Colonic mucosa (tissue), 4 donors: ENCODE results near the gene EID1. TPM values are rescaled to one million over a fixed set of nuclear protein-coding genes. Genes with fewer than 3 reads are reported as not detected.

ENCODE experiments used
- DNase-seq: peaks from one replicate; pipeline ENCODE4 v3.0.0-alpha.2; 2020
- H3K27ac ChIP-seq: fragments of 200-600 bp; one replicate; pipeline ENCODE4 v1.8.0; 2021
- H3K27me3 ChIP-seq: fragments of 200-600 bp; one replicate; pipeline ENCODE4 v1.8.0; 2021
- H3K36me3 ChIP-seq: fragments of 200-600 bp; one replicate; pipeline ENCODE4 v1.8.0; 2021
- H3K4me1 ChIP-seq: fragments of 200-600 bp; one replicate; pipeline ENCODE4 v1.8.0; 2021; ENCODE audit warnings: mild to moderate bottlenecking
- H3K4me3 ChIP-seq: fragments of 200-600 bp; one replicate; pipeline ENCODE4 v1.8.0; 2021
- H3K9ac ChIP-seq, 2 donors: one replicate each; pipeline ENCODE4 v1.7.0; 2013; ENCODE audit warnings: control low read depth in 2 of 2, low read depth in 2 of 2, low read length in 2 of 2
- H3K9me3 ChIP-seq: fragments of 200-600 bp; one replicate; pipeline ENCODE4 v1.8.0; 2021
- intact Hi-C: fragments of 100-400 bp; cut with DNase I; formaldehyde crosslinking; loops from one replicate; pipeline ENCODE4 v1.14.1; 2022
- total RNA-seq, 2 donors: library from RNA; stranded (reverse); fragmentation: NEBNext Ultra II Directional in 1 of 2; extraction: Animal tissue kit (Norgen Biotek cat#: 25700) in 1 of 2; gene quantifications; one replicate each; pipeline ENCODE4 v1.2.1, GENCODE V29; 2021
- TF ChIP-seq, protein P1 (sequence below): fragments of 200-600 bp; IDR thresholded peaks from one replicate; pipeline ENCODE4 v1.8.0; 2022; ENCODE audit warnings: antibody characterized with exemption, mild to moderate bottlenecking
- donor health status: healthy.
- donor health status: DM: no; HTN: no; CAD: no.
- donor health status: DM: no; HTN: no; CAD: no.

The EID1 gene
- total RNA-seq, 2 donors from 2014 or later, result 54.2 to 66.0 TPM

DNA sequence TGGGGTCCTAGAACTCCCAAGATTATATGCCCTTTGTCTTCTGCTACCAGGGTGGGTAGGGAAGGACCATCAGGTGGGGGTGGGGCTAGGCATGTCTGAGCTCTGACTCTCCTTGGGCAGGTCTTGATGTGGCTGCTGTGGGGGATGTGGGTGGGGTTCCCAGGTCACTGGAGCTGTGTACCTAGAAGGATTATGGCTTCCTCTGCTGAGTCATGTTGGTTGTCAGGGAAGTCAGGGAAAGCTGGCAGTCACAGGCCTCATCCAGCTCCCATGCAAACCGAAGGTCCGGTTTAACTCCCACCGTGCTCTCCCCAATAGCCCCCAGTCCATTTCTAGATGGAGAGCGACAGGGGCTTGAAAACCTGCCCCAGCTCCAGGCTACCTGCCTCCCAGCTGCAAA lies 35.2 kb downstream of the EID1 start:
- no peak for DNase-seq
- Histone ChIP-seq H3K27me3 (no peaks in the 10 kb centered on the region), H3K36me3 (no peaks in the 10 kb centered on the region), H3K9ac (no peak overlapping the region), H3K9me3 (no peaks in the 10 kb centered on the region), H3K4me3 (no peak overlapping the region), H3K4me1 (no peaks in the 10 kb centered on the region), H3K27ac (no peak overlapping the region)
- intact Hi-C loops, result no loop called here
- TF ChIP-seq, protein P1, sequence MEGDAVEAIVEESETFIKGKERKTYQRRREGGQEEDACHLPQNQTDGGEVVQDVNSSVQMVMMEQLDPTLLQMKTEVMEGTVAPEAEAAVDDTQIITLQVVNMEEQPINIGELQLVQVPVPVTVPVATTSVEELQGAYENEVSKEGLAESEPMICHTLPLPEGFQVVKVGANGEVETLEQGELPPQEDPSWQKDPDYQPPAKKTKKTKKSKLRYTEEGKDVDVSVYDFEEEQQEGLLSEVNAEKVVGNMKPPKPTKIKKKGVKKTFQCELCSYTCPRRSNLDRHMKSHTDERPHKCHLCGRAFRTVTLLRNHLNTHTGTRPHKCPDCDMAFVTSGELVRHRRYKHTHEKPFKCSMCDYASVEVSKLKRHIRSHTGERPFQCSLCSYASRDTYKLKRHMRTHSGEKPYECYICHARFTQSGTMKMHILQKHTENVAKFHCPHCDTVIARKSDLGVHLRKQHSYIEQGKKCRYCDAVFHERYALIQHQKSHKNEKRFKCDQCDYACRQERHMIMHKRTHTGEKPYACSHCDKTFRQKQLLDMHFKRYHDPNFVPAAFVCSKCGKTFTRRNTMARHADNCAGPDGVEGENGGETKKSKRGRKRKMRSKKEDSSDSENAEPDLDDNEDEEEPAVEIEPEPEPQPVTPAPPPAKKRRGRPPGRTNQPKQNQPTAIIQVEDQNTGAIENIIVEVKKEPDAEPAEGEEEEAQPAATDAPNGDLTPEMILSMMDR, result no peak

DNA sequence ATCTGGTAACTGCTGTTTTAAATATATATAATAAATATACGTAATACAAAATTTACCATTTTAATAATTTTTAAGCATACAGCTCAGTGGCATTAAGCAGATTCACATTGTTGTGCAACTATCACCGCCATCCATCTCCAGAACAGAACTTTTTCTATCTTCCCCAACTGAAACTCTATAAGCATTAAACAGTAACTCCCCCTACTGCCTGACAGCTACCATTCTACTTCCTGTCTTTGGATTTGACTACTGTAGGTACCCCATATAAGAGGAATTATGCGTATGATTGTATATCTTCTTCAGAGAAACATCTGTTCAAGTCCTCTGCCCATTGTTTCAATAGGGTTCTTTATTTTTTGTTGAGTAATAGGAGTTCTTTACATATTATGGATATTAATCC lies 36.8 kb downstream of the EID1 start:
- DNase-seq, result no peak
- TF ChIP-seq, protein P1, result no peak
- intact Hi-C loops, result no loop called here
- no peaks in the 10 kb centered on the region for H3K4me1 ChIP-seq
- no peak overlapping the region for H3K27ac ChIP-seq
- H3K9ac ChIP-seq, result no peak overlapping the region
- H3K36me3 ChIP-seq, result no peaks in the 10 kb centered on the region
- H3K9me3 ChIP-seq, result no peaks in the 10 kb centered on the region
- H3K27me3 ChIP-seq, result no peaks in the 10 kb centered on the region
- H3K4me3 ChIP-seq, result no peak overlapping the region

DNA sequence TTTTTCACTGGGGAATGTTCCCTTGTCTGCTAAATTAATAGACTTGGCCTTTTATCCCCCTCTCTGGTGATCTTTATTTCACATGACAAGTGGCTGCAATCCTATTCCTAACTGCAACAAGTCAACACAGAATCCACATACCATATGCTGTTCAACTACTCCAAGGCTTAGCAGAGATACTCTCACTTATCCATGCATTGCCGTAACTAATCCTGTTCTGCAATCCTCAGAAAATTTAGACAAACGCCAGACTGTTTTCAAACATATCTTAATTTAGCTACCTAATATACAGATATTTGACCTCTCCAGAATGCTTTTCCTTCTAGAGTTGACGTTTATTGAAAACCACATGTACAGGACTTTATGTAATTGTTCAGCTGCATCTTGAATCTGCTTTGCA lies 37.9 kb downstream of the EID1 start:
- no peaks in the 10 kb centered on the region for H3K36me3 ChIP-seq
- DNase-seq, result no peak
- intact Hi-C loops, result no loop called here
- H3K27ac ChIP-seq, result no peak overlapping the region
- H3K4me1 ChIP-seq, result no peaks in the 10 kb centered on the region
- no peaks in the 10 kb centered on the region for H3K9me3 ChIP-seq
- H3K4me3 ChIP-seq, result no peak overlapping the region
- H3K9ac ChIP-seq, result no peak overlapping the region
- H3K27me3 ChIP-seq, result no peaks in the 10 kb centered on the region
- TF ChIP-seq, protein P1, result no peak

DNA sequence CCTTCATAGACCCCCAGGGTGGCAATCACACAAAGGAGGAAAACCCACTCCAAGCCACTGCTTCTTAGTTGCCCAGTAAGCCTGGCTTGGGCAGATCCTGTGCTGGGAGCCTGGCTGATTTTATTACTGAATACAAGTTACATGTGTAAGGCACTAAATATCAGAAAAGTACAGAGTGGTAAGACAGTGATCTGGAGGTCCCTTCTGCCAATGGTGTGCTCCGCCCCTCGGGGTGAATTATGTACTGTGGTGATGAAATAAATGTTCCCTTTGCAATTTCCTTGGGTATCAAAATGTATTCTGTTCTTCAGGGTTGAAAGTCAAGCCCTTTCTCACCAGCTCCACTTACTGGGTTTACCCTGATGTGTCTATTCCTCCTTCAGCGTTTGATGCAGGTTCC lies 38.8 kb downstream of the EID1 start:
- Histone ChIP-seq H3K36me3 (no peaks in the 10 kb centered on the region), H3K9me3 (no peaks in the 10 kb centered on the region), H3K27me3 (no peaks in the 10 kb centered on the region), H3K9ac (no peak overlapping the region), H3K4me3 (no peak overlapping the region), H3K4me1 (no peaks in the 10 kb centered on the region), H3K27ac (no peak overlapping the region)
- DNase-seq, result no peak
- TF ChIP-seq, protein P1, result no peak
- intact Hi-C loops, result no loop called here

DNA sequence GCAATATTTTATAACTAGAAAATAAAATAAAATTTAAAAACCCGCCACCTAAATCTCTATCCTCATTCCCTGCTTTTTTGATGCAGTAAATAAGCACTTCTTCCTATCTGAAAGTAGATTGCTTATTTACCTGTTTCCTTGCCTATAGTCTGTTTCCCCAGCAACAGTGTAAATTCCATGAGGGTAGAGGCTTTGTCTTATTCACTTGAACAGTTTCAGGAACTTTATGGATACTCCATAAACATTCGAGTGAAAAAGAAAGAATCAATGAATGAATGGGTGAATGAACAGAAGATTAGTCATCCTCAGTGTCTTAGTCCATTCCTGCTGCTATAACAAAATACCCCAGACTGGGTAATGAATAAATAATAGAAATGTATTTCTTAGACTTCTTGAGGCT lies 44.1 kb downstream of the EID1 start:
- TF ChIP-seq, protein P1, result no peak

More for the DNA sequence above, 44.1 kb downstream of the EID1 start:
- H3K27ac ChIP-seq, result no peak overlapping the region
- no peaks in the 10 kb centered on the region for H3K9me3 ChIP-seq
- intact Hi-C loops, result no loop called here
- no peak for DNase-seq
- H3K36me3 ChIP-seq, result no peaks in the 10 kb centered on the region
- no peaks in the 10 kb centered on the region for H3K27me3 ChIP-seq
- H3K4me1 ChIP-seq, result no peaks in the 10 kb centered on the region
- no peak overlapping the region for H3K9ac ChIP-seq
- no peak overlapping the region for H3K4me3 ChIP-seq
